GM12878 (cell line): ENCODE measurements around the gene SLC13A3. TPM values are rescaled to one million over a fixed set of nuclear protein-coding genes. Genes with fewer than 3 reads are reported as not detected.

ENCODE experiments used
- ATAC-seq: fragments of 200-7000 bp; cut with Tn5 transposase; 3 replicates; pipeline ENCODE4 v1.9.1; 2020; ENCODE audit warnings: mild to moderate bottlenecking, moderate library complexity
- BruUV-seq: library from RNA; stranded (reverse); fragments of 400-500 nt; replicated peaks from 2 replicates; lab custom pipeline; 2021; lab: Mats Ljungman, UMichigan
- CTCF ChIA-PET: fragments of 300-600 bp; sonication (Branson Sonifier 250); formaldehyde crosslinking; extraction: SDS; loops from one replicate; lab custom pipeline; 2021; ENCODE audit warnings: inconsistent platforms; lab: Yijun Ruan, JAX
- POLR2A ChIA-PET: fragments of 350-600 bp; formaldehyde crosslinking; extraction: SDS; loops from one replicate; lab custom pipeline; 2021; ENCODE audit warnings: inconsistent platforms; lab: Charles Lee
- RAD21 ChIA-PET: fragments of 300-600 bp; sonication (Branson Sonifier 250); formaldehyde crosslinking; loops from one replicate; lab custom pipeline; 2023; ENCODE audit warnings: antibody characterized with exemption; ENCODE audit not compliant: unreplicated experiment; lab: Charles Lee
- SMC1A ChIA-PET: fragments of 300-600 bp; sonication (Branson Sonifier 250); formaldehyde crosslinking; loops from one replicate; lab custom pipeline; 2023; ENCODE audit not compliant: unreplicated experiment, uncharacterized antibody; lab: Charles Lee
- DNase-seq: peaks from one replicate; pipeline ENCODE4 v3.0.0-alpha.2; 2011; ENCODE audit warnings: low read depth, low spot score
- FAIRE-seq: peaks from 3 replicates; lab custom pipeline; 2011; peaks lifted over from hg19 to GRCh38; lab: Jason Lieb, UNC
- H2AFZ ChIP-seq: 2 replicates; pipeline ENCODE4 v1.6.0; 2011; ENCODE audit warnings: low read depth, low read length, control low read depth; ENCODE audit not compliant: control insufficient read depth
- H3K27ac ChIP-seq: 2 replicates; pipeline ENCODE4 v1.5.1; 2011; ENCODE audit warnings: control low read depth; ENCODE audit not compliant: control insufficient read depth, insufficient read depth
- H3K27me3 ChIP-seq, 2 experiments: replicated peaks in 1 of 2; 2 replicates each; pipeline versions ENCODE4 v1.6.0 to v1.6.1; 2011; ENCODE audit warnings: low read length in 1 of 2; ENCODE audit not compliant: control insufficient read depth in 2 of 2, insufficient read depth in 2 of 2
- H3K36me3 ChIP-seq, 2 experiments: 2 replicates each; pipeline ENCODE4 v1.5.1; 2011; ENCODE audit warnings: low read length in 1 of 2; ENCODE audit not compliant: control insufficient read depth in 2 of 2, insufficient read depth in 2 of 2
- H3K4me1 ChIP-seq: 2 replicates; pipeline ENCODE4 v1.6.1; 2011; ENCODE audit warnings: mild to moderate bottlenecking, low read length, moderate library complexity, mixed read lengths; ENCODE audit not compliant: control insufficient read depth, insufficient read depth
- H3K4me2 ChIP-seq: 2 replicates; pipeline ENCODE4 v1.6.0; 2011; ENCODE audit warnings: control low read depth; ENCODE audit not compliant: control insufficient read depth, insufficient read depth
- H3K4me3 ChIP-seq: fragments of 200-600 bp; sonication (generic); 2 replicates; pipeline ENCODE4 v1.5.1; 2016
- H3K79me2 ChIP-seq: 2 replicates; pipeline ENCODE4 v1.6.0; 2011; ENCODE audit warnings: low read length; ENCODE audit not compliant: control insufficient read depth, insufficient read depth
- H3K9ac ChIP-seq: 2 replicates; pipeline ENCODE4 v1.8.0; 2011; ENCODE audit warnings: low read length, control low read depth, mixed read lengths; ENCODE audit not compliant: control insufficient read depth, insufficient read depth
- H3K9me3 ChIP-seq: replicated peaks from 3 replicates; pipeline ENCODE4 v1.5.1; 2011; ENCODE audit warnings: mild to moderate bottlenecking, low read length; ENCODE audit not compliant: control insufficient read depth, insufficient read depth
- H4K20me1 ChIP-seq: 2 replicates; pipeline ENCODE4 v1.6.0; 2011; ENCODE audit not compliant: control insufficient read depth, insufficient read depth
- ATF3 ChIP-seq: IDR thresholded peaks from 2 replicates; pipeline ENCODE4 v1.6.1; 2011; ENCODE audit warnings: low read depth, mild to moderate bottlenecking, low read length, moderate library complexity, borderline replicate concordance; ENCODE audit errors: extremely low read depth
- BHLHE40 ChIP-seq, 2 experiments: fragments of 450-650 bp in 1 of 2; IDR thresholded peaks; 2 replicates each; pipeline ENCODE4 v1.6.1; 2011 to 2017; ENCODE audit warnings: low read depth in 2 of 2, borderline replicate concordance in 1 of 2, improper control_type of control experiment in 1 of 2, low read length in 1 of 2, mild to moderate bottlenecking in 1 of 2
- CBX3 ChIP-seq: fragments of 200-600 bp; sonication (generic); IDR thresholded peaks from 2 replicates; pipeline ENCODE4 v1.6.1; 2016; ENCODE audit warnings: low read depth, borderline replicate concordance
- FOS ChIP-seq: IDR thresholded peaks from 3 replicates; pipeline ENCODE4 v1.6.1; 2011; ENCODE audit warnings: borderline replicate concordance; ENCODE audit not compliant: insufficient read length; ENCODE audit errors: extremely low read depth
- FOXM1 ChIP-seq: IDR thresholded peaks from 2 replicates; pipeline ENCODE4 v1.6.1; 2012; ENCODE audit warnings: low read depth, mild to moderate bottlenecking, inconsistent platforms, low read length, moderate library complexity
- KDM1A ChIP-seq: fragments of 200-600 bp; sonication (generic); IDR thresholded peaks from 2 replicates; pipeline ENCODE4 v1.6.1; 2016; ENCODE audit warnings: borderline replicate concordance
- NFXL1 ChIP-seq: fragments of 450-650 bp; IDR thresholded peaks from 2 replicates; pipeline ENCODE4 v1.6.1; 2017; ENCODE audit warnings: antibody characterized with exemption, mild to moderate bottlenecking, borderline replicate concordance
- NFYB ChIP-seq: IDR thresholded peaks from 2 replicates; pipeline ENCODE4 v1.6.1; 2011; ENCODE audit warnings: low read depth, mild to moderate bottlenecking, low read length, improper control_type of control experiment, moderate library complexity; ENCODE audit not compliant: insufficient read depth
- NR2F1 ChIP-seq: fragments of 450-650 bp; conservative IDR thresholded peaks from 2 replicates; pipeline ENCODE4 v1.6.1; 2017; ENCODE audit warnings: mild to moderate bottlenecking
- RBBP5 ChIP-seq: fragments of 200-600 bp; sonication (generic); conservative IDR thresholded peaks from 2 replicates; pipeline ENCODE4 v1.6.1; 2016
- TARDBP ChIP-seq: IDR thresholded peaks from 2 replicates; pipeline ENCODE4 v1.6.1; 2016; ENCODE audit warnings: borderline replicate concordance
- ZNF274 ChIP-seq: IDR thresholded peaks from one replicate; pipeline ENCODE4 v1.8.0; 2011; ENCODE audit not compliant: insufficient read length, insufficient read depth
- WGBS: methylation state at CpG from one replicate; pipeline ENCODE4 v1.1.6; 2016; ENCODE audit warnings: low lambda C conversion rate; ENCODE audit not compliant: insufficient replicate concordance, insufficient coverage; ENCODE audit errors: missing lambda C conversion rate; 5-methylcytosine and 5-hydroxymethylcytosine counted together
- in situ Hi-C: fragments of 300-500 bp; cut with MboI; formaldehyde crosslinking; loops from 9 replicates; pipeline ENCODE4 v1.14.3; 2018; ENCODE audit warnings: mixed read lengths
- intact Hi-C: fragments of 100-400 bp; cut with micrococcal nuclease; formaldehyde crosslinking; loops from one replicate; pipeline ENCODE4 v1.14.2; 2022; ENCODE audit not compliant: unreplicated experiment
- polyA plus RNA-seq, 11 experiments: library from polyadenylated mRNA; depleted of rRNA in 4 of 11; unstranded in 6 of 11; stranded (reverse) in 5 of 11; fragments of >200 nt; fragmentation: Nextera tagmentation in 4 of 11; fragmentation: Illumina TruSeq in 1 of 11; extraction: Ambion mirVana in 4 of 11; extraction: Trizol in 1 of 11; gene quantifications; 1 replicate in 1 of 11; 2 replicates in 10 of 11; pipeline versions ENCODE4 v1.2.1 to v1.2.3, GENCODE V29; 2011 to 2016; ENCODE audit warnings: inconsistent platforms in 2 of 11, missing spikeins in 2 of 11, low read depth in 1 of 11
- total RNA-seq, 4 experiments: library from RNA; depleted of rRNA in 3 of 4; stranded (reverse); fragments of >200 nt in 3 of 4; fragmentation: Illumina TruSeq in 1 of 4; extraction: Trizol in 1 of 4; gene quantifications; 2 replicates each; pipeline versions ENCODE4 v1.2.1 to v1.2.3, GENCODE V29; 2013 to 2021
- TF ChIP-seq, protein P1 (sequence below): fragments of 450-650 bp; conservative IDR thresholded peaks from 2 replicates; pipeline ENCODE4 v1.6.1; 2017; ENCODE audit warnings: mild to moderate bottlenecking, moderate library complexity

The SLC13A3 gene
- total and polyA plus RNA-seq, 10 of the 15 experiments (the other 5 are each of a cell fraction or from before 2014, with no cell fraction given): 0.03 to 0.76 (median 0.07) TPM; not detected in 4

- BruUV-seq: no TSS peak
- TF ChIP-seq KDM1A: no peak
- no peak for TF ChIP-seq CBX3
- no peak for TF ChIP-seq TARDBP
- TF ChIP-seq NFYB: no peak
- TF ChIP-seq FOS: no peak
- no peak for TF ChIP-seq ATF3
- no peak for TF ChIP-seq ZNF274
- TF ChIP-seq NFXL1: no peak
- TF ChIP-seq RBBP5: no peak
- TF ChIP-seq FOXM1: no peak
- TF ChIP-seq, protein P1, sequence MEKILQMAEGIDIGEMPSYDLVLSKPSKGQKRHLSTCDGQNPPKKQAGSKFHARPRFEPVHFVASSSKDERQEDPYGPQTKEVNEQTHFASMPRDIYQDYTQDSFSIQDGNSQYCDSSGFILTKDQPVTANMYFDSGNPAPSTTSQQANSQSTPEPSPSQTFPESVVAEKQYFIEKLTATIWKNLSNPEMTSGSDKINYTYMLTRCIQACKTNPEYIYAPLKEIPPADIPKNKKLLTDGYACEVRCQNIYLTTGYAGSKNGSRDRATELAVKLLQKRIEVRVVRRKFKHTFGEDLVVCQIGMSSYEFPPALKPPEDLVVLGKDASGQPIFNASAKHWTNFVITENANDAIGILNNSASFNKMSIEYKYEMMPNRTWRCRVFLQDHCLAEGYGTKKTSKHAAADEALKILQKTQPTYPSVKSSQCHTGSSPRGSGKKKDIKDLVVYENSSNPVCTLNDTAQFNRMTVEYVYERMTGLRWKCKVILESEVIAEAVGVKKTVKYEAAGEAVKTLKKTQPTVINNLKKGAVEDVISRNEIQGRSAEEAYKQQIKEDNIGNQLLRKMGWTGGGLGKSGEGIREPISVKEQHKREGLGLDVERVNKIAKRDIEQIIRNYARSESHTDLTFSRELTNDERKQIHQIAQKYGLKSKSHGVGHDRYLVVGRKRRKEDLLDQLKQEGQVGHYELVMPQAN: no peak
- TF ChIP-seq NR2F1: no peak
- no peak for TF ChIP-seq BHLHE40 (IDR thresholded peaks at IDR 0.05; ENCODE audit: borderline replicate concordance in 1 of 2, low read depth in 2 of 2, low read length in 1 of 2)
These were observed 14.7 kb downstream of the SLC13A3 start for GRCh38 chr20:46636514-46636913.

More at GRCh38 chr20:46636514-46636913, 14.7 kb downstream of the SLC13A3 start:
- H3K36me3 ChIP-seq: no peaks in the 10 kb centered on the region
- 47% methylated on average over 4 of the region's 4 CpGs for WGBS
- no peak overlapping the region for H3K27ac ChIP-seq
- no peaks in the 10 kb centered on the region for H3K9me3 ChIP-seq
- no peak for FAIRE-seq
- no peak overlapping the region for H3K4me2 ChIP-seq
- no peak for DNase-seq
- no peaks in the 10 kb centered on the region for H4K20me1 ChIP-seq
- in situ Hi-C loops (no loop called here), intact Hi-C loops (no loop called here)
- POLR2A ChIA-PET: no interaction called here
- ATAC-seq: no peak
- H3K4me1 ChIP-seq: no peaks in the 10 kb centered on the region
- no peak overlapping the region for H3K9ac ChIP-seq
- H3K4me3 ChIP-seq: no peak overlapping the region
- CTCF ChIA-PET: no interaction called here
- SMC1A ChIA-PET: no interaction called here
- H3K27me3 ChIP-seq: no peaks in the 10 kb centered on the region
- no peak overlapping the region for H2AFZ ChIP-seq
- H3K79me2 ChIP-seq: no peaks in the 10 kb centered on the region
- RAD21 ChIA-PET: no interaction called here
